GM21515 (cell line): ENCODE data around the gene CTDSPL.
"Not testable (repeated sequence)": the region's sequence is repeated elsewhere in the genome, so short reads cannot be mapped to it uniquely, and the experiment has no call there.

Experiments used
- ATAC-seq: cut with Tn5 transposase; IDR thresholded peaks from one replicate; pipeline ENCODE4 v1.9.1; 2021; ENCODE audit not compliant: unreplicated experiment

CTDSPL gene

DNA sequence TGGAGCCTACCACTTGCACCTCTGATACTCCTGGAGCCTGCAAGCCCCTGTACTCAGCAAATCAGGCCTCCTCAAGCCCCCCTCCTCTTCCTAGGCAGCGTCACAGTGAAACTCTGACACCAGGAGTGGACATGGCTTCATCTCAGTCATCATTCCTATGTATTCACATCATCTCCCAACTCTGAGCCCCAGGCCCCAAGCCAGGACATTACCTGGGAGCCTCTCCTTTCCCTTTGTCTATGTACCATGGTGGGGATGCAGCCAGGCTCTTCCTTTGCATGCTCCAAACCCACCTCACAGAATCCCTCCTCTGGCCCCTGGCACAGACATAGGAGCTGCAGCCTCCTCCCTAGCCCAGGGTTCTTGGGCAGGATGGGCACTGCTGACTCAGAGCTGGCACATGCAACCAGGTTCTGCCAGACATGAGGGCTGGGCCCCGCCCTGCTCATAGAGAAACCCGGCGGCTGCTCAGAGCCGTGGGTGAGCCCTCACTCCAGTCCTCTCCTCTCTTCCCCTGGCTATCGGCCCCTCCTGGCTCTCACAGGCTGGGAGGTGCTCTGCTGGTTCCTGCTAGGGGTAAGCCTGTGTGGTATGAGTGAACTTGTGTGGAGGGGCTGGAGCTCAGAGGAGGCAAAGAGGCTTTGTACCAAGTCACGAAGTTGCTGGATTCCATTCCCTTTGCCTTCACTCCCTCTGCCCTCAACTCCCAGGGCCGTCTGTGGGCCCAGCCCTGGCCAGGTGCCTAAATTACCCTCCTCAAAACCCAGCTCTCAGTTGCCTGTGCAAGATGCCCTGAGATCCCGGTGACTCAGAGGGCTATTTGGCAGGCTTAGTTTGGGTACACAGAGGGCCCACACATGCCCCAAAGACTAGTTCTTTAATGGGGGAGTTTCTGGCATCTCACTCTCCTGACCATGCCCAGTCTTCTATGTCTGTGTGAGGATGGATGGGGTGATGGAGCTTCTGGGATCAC, 169.6 kb downstream of the CTDSPL start:
- no peak for ATAC-seq

GRCh38 chr3:38032328-38032865, 170.7 kb downstream of the CTDSPL start:
- ATAC-seq: no peak

GRCh38 chr3:38033586-38033985, 171.9 kb downstream of the CTDSPL start:
- not testable (repeated sequence) for ATAC-seq
